Fibroblast of lung (primary cell): ENCODE data around the gene EGLN3. TPM values are rescaled to one million over a fixed set of nuclear protein-coding genes. Genes with fewer than 3 reads are reported as not detected.

Source experiments
- DNase-seq, 2 donors: peaks; one replicate each; pipeline versions ENCODE4 v3.0.0 to v3.0.0-alpha.2; 2010; ENCODE audit warnings: low read depth in 2 of 2
- H2AFZ ChIP-seq: 2 replicates; pipeline ENCODE4 v1.5.1; 2012; ENCODE audit warnings: low read length, control low read depth, inconsistent platforms
- H3K27ac ChIP-seq: 2 replicates; pipeline ENCODE4 v1.5.1; 2011; ENCODE audit warnings: low read length, control low read depth; ENCODE audit not compliant: insufficient read depth
- H3K27me3 ChIP-seq: 2 replicates; pipeline ENCODE4 v1.5.1; 2011; ENCODE audit warnings: mild to moderate bottlenecking, low read length; ENCODE audit not compliant: control insufficient read depth, insufficient read depth
- H3K36me3 ChIP-seq: 2 replicates; pipeline ENCODE4 v1.5.1; 2011; ENCODE audit warnings: low read length; ENCODE audit not compliant: control insufficient read depth, insufficient read depth
- H3K4me1 ChIP-seq: 2 replicates; pipeline ENCODE4 v1.5.1; 2011; ENCODE audit warnings: low read length; ENCODE audit not compliant: control insufficient read depth, insufficient read depth; ENCODE audit errors: extremely low read depth
- H3K4me2 ChIP-seq: 2 replicates; pipeline ENCODE4 v1.5.1; 2011; ENCODE audit warnings: low read length, control low read depth; ENCODE audit not compliant: insufficient read depth; ENCODE audit errors: extremely low read depth
- H3K4me3 ChIP-seq, 4 experiments: fragments of 200-600 bp in 1 of 4; sonication (generic) in 1 of 4; replicated peaks in 1 of 4; 2 replicates each; pipeline ENCODE4 v1.5.1; 2011 to 2016; ENCODE audit warnings: low read length in 4 of 4, low read depth in 3 of 4, mild to moderate bottlenecking in 3 of 4, control low read depth in 2 of 4, inconsistent platforms in 1 of 4, mixed read lengths in 1 of 4; ENCODE audit not compliant: insufficient read depth in 1 of 4; ENCODE audit errors: control extremely low read depth in 1 of 4
- H3K79me2 ChIP-seq: 2 replicates; pipeline ENCODE4 v1.5.1; 2012; ENCODE audit warnings: mild to moderate bottlenecking, low read length, inconsistent platforms; ENCODE audit not compliant: control insufficient read depth, insufficient read depth
- H3K9ac ChIP-seq: 2 replicates; pipeline ENCODE4 v1.5.1; 2011; ENCODE audit warnings: mild to moderate bottlenecking, low read length, control low read depth; ENCODE audit not compliant: insufficient read depth
- H3K9me3 ChIP-seq: 2 replicates; pipeline ENCODE4 v1.5.1; 2012; ENCODE audit warnings: low read depth, low read length; ENCODE audit not compliant: control insufficient read depth, insufficient read depth
- H4K20me1 ChIP-seq: 2 replicates; pipeline ENCODE4 v1.5.1; 2011; ENCODE audit warnings: low read length; ENCODE audit not compliant: control insufficient read depth, insufficient read depth; ENCODE audit errors: extremely low read depth
- CTCF ChIP-seq, 2 donors: IDR thresholded peaks in 1 of 2; conservative IDR thresholded peaks in 1 of 2; 1 replicate in 1 of 2; 2 replicates in 1 of 2; pipeline ENCODE4 v1.5.1; 2011 to 2012; ENCODE audit warnings: low read length in 2 of 2, control low read depth in 1 of 2, inconsistent platforms in 1 of 2, low read depth in 1 of 2, mild to moderate bottlenecking in 1 of 2
- EZH2 ChIP-seq: IDR thresholded peaks from 2 replicates; pipeline ENCODE4 v1.5.1; 2012; ENCODE audit warnings: low read length, control low read depth, mild to moderate bottlenecking; ENCODE audit errors: missing control alignments
- polyA plus RNA-seq, 2 donors: library from polyadenylated mRNA; depleted of rRNA in 1 of 2; stranded (reverse) in 1 of 2; unstranded in 1 of 2; fragments of >200 nt; gene quantifications; 2 replicates each; pipeline ENCODE4 v1.2.1, GENCODE V29; 2011 to 2012; ENCODE audit warnings: missing spikeins in 1 of 2
- total RNA-seq: library from RNA; depleted of rRNA; stranded (reverse); fragments of >200 nt; gene quantifications from 2 replicates; pipeline ENCODE4 v1.2.1, GENCODE V29; 2014

Gene EGLN3
- total and polyA plus RNA-seq, 2 donors (not counting 1 experiment from before 2014, with no cell fraction given), result 0.08 to 0.66 TPM

- Histone ChIP-seq H4K20me1 (no peaks in the 10 kb centered on the region), H3K79me2 (no peaks in the 10 kb centered on the region), H3K36me3 (no peaks in the 10 kb centered on the region), H3K27ac (no peak overlapping the region), H3K4me2 (no peak overlapping the region), H3K27me3 (no peaks in the 10 kb centered on the region), H3K4me1 (no peaks in the 10 kb centered on the region), H3K9ac (no peak overlapping the region), H2AFZ (no peak overlapping the region), H3K4me3 (no peak overlapping the region), H3K9me3 (no peaks in the 10 kb centered on the region)
- no peak for DNase-seq
- TF ChIP-seq CTCF (conservative IDR thresholded peaks at IDR 0.05 in 1 of 2, IDR thresholded peaks at IDR 0.05 in 1 of 2; ENCODE audit: low read depth in 1 of 2, low read length in 2 of 2), result no peak
- TF ChIP-seq EZH2, result no peak
Observed at GRCh38 chr14:33903369-33903768, 47.5 kb downstream of the EGLN3 start.

DNA sequence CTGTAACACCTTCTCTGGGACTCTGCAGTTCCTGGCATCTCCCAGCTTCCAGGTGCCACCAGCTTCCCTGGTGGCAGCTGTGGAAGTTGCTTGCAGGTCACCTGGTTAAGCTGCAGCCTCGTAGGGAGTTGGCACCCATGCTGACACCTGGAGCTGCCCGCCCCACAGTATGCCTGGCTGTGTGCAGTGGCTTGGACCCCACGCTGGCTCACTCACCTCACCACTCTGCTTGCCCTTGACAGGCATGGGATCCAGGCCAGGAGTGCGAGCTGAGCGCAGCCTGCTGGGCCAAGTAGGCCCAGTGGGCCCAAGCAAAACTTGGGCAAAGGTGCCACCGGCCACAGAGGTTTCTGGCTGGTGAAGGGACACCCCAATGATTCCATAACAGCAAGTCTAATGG is 48.5 kb downstream of the EGLN3 start:
- H4K20me1 ChIP-seq, result no peaks in the 10 kb centered on the region
- TF ChIP-seq CTCF (conservative IDR thresholded peaks at IDR 0.05 in 1 of 2, IDR thresholded peaks at IDR 0.05 in 1 of 2; ENCODE audit: low read depth in 1 of 2, low read length in 2 of 2), result no peak
- no peak for TF ChIP-seq EZH2
- H3K4me1 ChIP-seq, result no peaks in the 10 kb centered on the region
- no peak overlapping the region for H3K27ac ChIP-seq
- no peaks in the 10 kb centered on the region for H3K79me2 ChIP-seq
- H3K9ac ChIP-seq, result no peak overlapping the region
- H3K9me3 ChIP-seq, result no peaks in the 10 kb centered on the region
- no peaks in the 10 kb centered on the region for H3K36me3 ChIP-seq
- no peak overlapping the region for H3K4me2 ChIP-seq
- no peaks in the 10 kb centered on the region for H3K27me3 ChIP-seq
- no peak for DNase-seq
- H3K4me3 ChIP-seq, result no peak overlapping the region
- H2AFZ ChIP-seq, result no peak overlapping the region

GRCh38 chr14:33901426-33902155 is 49.3 kb downstream of the EGLN3 start:
- TF ChIP-seq EZH2 (no peak), CTCF (conservative IDR thresholded peaks at IDR 0.05 in 1 of 2, IDR thresholded peaks at IDR 0.05 in 1 of 2; ENCODE audit: low read depth in 1 of 2, low read length in 2 of 2) (no peak)
- Histone ChIP-seq H3K27ac (no peak overlapping the region), H3K79me2 (no peaks in the 10 kb centered on the region), H3K27me3 (no peaks in the 10 kb centered on the region), H3K4me2 (no peak overlapping the region), H3K9ac (no peak overlapping the region), H3K36me3 (no peaks in the 10 kb centered on the region), H3K4me3 (no peak overlapping the region), H2AFZ (no peak overlapping the region), H4K20me1 (no peaks in the 10 kb centered on the region), H3K4me1 (no peaks in the 10 kb centered on the region), H3K9me3 (no peaks in the 10 kb centered on the region)
- no peak for DNase-seq
